Kidney capillary endothelial cell (primary cell): Measurements from ENCODE around the gene SH3PXD2B.
A peak's percentile ranks its signal among the peaks of the same experiment; 100 is the strongest.

Source experiments
- DNase-seq: peaks from one replicate; pipeline ENCODE4 v3.0.0-alpha.2; 2018; ENCODE audit warnings: low spot score

SH3PXD2B gene

GRCh38 chr5:172454358-172455086 lies at the start of gene SH3PXD2B:
SH3PXD2B (minus strand) TSS chr5:172454525; CDS start chr5:172454352, 173 bp downstream.
- peak; percentile 46 for DNase-seq

- no peak for DNase-seq
Observed at GRCh38 chr5:172502969-172503368, 48.6 kb upstream of the SH3PXD2B start.

- no peak for DNase-seq
Observed at GRCh38 chr5:172502410-172502809, 48.1 kb upstream of the SH3PXD2B start.

GRCh38 chr5:172501708-172502320 lies 47.5 kb upstream of the SH3PXD2B start:
- DNase-seq: no peak

GRCh38 chr5:172499287-172499686 lies 45.0 kb upstream of the SH3PXD2B start:
- DNase-seq: no peak

- no peak for DNase-seq
Observed at GRCh38 chr5:172498431-172499129, 44.3 kb upstream of the SH3PXD2B start.

- DNase-seq: no peak
Observed at GRCh38 chr5:172497591-172498255, 43.4 kb upstream of the SH3PXD2B start.

GRCh38 chr5:172496671-172497371 lies 42.5 kb upstream of the SH3PXD2B start:
- no peak for DNase-seq

GRCh38 chr5:172494630-172495505 lies 40.5 kb upstream of the SH3PXD2B start:
- DNase-seq: no peak

- no peak for DNase-seq
Observed at GRCh38 chr5:172493906-172494305, 39.6 kb upstream of the SH3PXD2B start.

GRCh38 chr5:172493461-172493860 lies 39.1 kb upstream of the SH3PXD2B start:
- DNase-seq: no peak

- no peak for DNase-seq
Observed at GRCh38 chr5:172493002-172493401, 38.7 kb upstream of the SH3PXD2B start.

- DNase-seq: no peak
Observed at GRCh38 chr5:172492097-172492840, 37.9 kb upstream of the SH3PXD2B start.

- no peak for DNase-seq
Observed at GRCh38 chr5:172491481-172491880, 37.2 kb upstream of the SH3PXD2B start.

- DNase-seq: no peak
Observed at GRCh38 chr5:172490514-172491461, 36.5 kb upstream of the SH3PXD2B start.

GRCh38 chr5:172488221-172488620 lies 33.9 kb upstream of the SH3PXD2B start:
- DNase-seq: no peak

- DNase-seq: no peak
Observed at GRCh38 chr5:172487671-172488070, 33.3 kb upstream of the SH3PXD2B start.

GRCh38 chr5:172486912-172487311 lies 32.6 kb upstream of the SH3PXD2B start:
- no peak for DNase-seq

- no peak for DNase-seq
Observed at GRCh38 chr5:172486451-172486850, 32.1 kb upstream of the SH3PXD2B start.
